Esophagus muscularis mucosa (tissue), 4 donors: Measurements from ENCODE around the gene DBNDD2. TPM values are rescaled to one million over a fixed set of nuclear protein-coding genes. Genes with fewer than 3 reads are reported as not detected.

Experiments
- DNase-seq: peaks from one replicate; pipeline ENCODE4 v3.0.0-alpha.2; 2017; ENCODE audit errors: extremely low spot score
- H3K27ac ChIP-seq, 4 donors: fragments of 200-600 bp; sonication (generic); replicated peaks in 1 of 4; 1 replicate in 3 of 4; 2 replicates in 1 of 4; pipeline ENCODE4 v1.5.1; 2016 to 2019; ENCODE audit warnings: mild to moderate bottlenecking in 1 of 4
- H3K27me3 ChIP-seq, 4 donors: fragments of 200-600 bp; sonication (generic); one replicate each; pipeline versions ENCODE4 v1.5.1 to v1.6.0; 2016 to 2019
- H3K36me3 ChIP-seq, 4 donors: fragments of 200-600 bp; sonication (generic); one replicate each; pipeline ENCODE4 v1.5.1; 2016 to 2019
- H3K4me1 ChIP-seq, 4 donors: fragments of 200-600 bp; sonication (generic); one replicate each; pipeline ENCODE4 v1.5.1; 2016 to 2019
- H3K4me3 ChIP-seq, 4 donors: fragments of 200-600 bp; sonication (generic); 1 replicate in 2 of 4; 2 replicates in 2 of 4; pipeline ENCODE4 v1.5.1; 2016 to 2019; ENCODE audit warnings: mild to moderate bottlenecking in 4 of 4, moderate library complexity in 1 of 4
- H3K9me3 ChIP-seq, 4 donors: fragments of 200-600 bp; sonication (generic); 1 replicate in 3 of 4; 2 replicates in 1 of 4; pipeline ENCODE4 v1.5.1; 2016 to 2019
- EP300 ChIP-seq: sonication (generic); formaldehyde crosslinking; IDR thresholded peaks from one replicate; pipeline ENCODE4 v1.6.1; 2017; ENCODE audit warnings: antibody characterized with exemption
- POLR2A ChIP-seq: fragments of 450-650 bp; IDR thresholded peaks from one replicate; pipeline ENCODE4 v1.6.1; 2017; ENCODE audit warnings: antibody characterized with exemption, moderate library complexity, mild to moderate bottlenecking, low read depth
- POLR2AphosphoS5 ChIP-seq, 2 donors: sonication (generic); formaldehyde crosslinking; IDR thresholded peaks; one replicate each; pipeline ENCODE4 v1.6.1; 2017; ENCODE audit warnings: antibody characterized with exemption in 2 of 2
- WGBS: methylation state at CpG from one replicate; pipeline ENCODE4 v1.1.5; 2018; 5-methylcytosine and 5-hydroxymethylcytosine counted together
- intact Hi-C: fragments of 100-400 bp; cut with DNase I; formaldehyde crosslinking; loops from one replicate; pipeline ENCODE4 v1.15.1; 2023
- total RNA-seq, 4 donors: library from RNA; depleted of rRNA; stranded (reverse); fragments of >200 nt; gene quantifications; one replicate each; pipeline versions ENCODE4 v1.1.0 to v1.2.1, GENCODE V29; 2016
- TF ChIP-seq, protein P1 (sequence below), 3 experiments: fragments of 200-600 bp in 2 of 3; fragments of 450-650 bp in 1 of 3; sonication (generic) in 2 of 3; IDR thresholded peaks; one replicate each; pipeline ENCODE4 v1.5.1; 2017 to 2019; ENCODE audit warnings: antibody characterized with exemption in 3 of 3, mild to moderate bottlenecking in 2 of 3, moderate library complexity in 1 of 3

The DBNDD2 gene
- total RNA-seq, 4 donors from 2014 or later = 63.0 to 130 (median 109) TPM

DNA sequence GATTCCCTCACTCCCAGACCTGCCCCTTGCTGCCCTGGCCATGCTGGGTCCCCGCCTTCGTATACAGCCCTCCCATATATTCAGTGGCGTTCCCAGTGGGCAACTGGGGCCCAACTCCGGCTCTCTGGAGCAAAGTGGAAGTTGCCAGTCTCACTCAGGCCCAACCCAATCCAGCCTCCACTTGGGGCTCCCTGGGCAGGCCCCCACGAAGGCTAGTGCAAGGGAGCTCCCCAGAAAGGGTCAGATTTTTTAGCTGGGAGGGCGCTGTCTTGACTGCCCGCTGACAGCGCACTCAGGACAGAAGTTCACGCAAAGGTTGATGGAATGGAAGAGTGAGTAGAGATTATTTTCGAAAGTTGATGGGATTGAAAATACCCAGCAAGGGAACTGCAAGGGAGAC lies 35.8 kb upstream of the DBNDD2 start:
- TF ChIP-seq, protein P1, sequence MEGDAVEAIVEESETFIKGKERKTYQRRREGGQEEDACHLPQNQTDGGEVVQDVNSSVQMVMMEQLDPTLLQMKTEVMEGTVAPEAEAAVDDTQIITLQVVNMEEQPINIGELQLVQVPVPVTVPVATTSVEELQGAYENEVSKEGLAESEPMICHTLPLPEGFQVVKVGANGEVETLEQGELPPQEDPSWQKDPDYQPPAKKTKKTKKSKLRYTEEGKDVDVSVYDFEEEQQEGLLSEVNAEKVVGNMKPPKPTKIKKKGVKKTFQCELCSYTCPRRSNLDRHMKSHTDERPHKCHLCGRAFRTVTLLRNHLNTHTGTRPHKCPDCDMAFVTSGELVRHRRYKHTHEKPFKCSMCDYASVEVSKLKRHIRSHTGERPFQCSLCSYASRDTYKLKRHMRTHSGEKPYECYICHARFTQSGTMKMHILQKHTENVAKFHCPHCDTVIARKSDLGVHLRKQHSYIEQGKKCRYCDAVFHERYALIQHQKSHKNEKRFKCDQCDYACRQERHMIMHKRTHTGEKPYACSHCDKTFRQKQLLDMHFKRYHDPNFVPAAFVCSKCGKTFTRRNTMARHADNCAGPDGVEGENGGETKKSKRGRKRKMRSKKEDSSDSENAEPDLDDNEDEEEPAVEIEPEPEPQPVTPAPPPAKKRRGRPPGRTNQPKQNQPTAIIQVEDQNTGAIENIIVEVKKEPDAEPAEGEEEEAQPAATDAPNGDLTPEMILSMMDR (IDR thresholded peaks at IDR 0.05) = no peak
- TF ChIP-seq POLR2AphosphoS5 (IDR thresholded peaks at IDR 0.05) = no peak
- TF ChIP-seq EP300 = no peak
- TF ChIP-seq POLR2A = no peak
- Histone ChIP-seq H3K4me1 (peaks cover 17 to 27% (median 23%) of the 10 kb centered on the region in 4 donors), H3K27ac (peak overlapping the region; percentile 80 to 87 (median 82)), H3K27me3 (no peaks in the 10 kb centered on the region), H3K4me3 (peak overlapping the region in 3 of 4 donors; percentile 52 to 65 (median 64)), H3K9me3 (no peaks in the 10 kb centered on the region), H3K36me3 (peaks cover 9 to 27% (median 21%) of the 10 kb centered on the region in 4 donors)
- 92% methylated on average over 9 of the region's 10 CpGs for WGBS
- intact Hi-C loops = loop anchor here (5.0 kb wide), 2 partner anchors 35 to 400 kb away; partner anchors contain the start of gene DBNDD2
- peak; percentile 78 for DNase-seq

DNA sequence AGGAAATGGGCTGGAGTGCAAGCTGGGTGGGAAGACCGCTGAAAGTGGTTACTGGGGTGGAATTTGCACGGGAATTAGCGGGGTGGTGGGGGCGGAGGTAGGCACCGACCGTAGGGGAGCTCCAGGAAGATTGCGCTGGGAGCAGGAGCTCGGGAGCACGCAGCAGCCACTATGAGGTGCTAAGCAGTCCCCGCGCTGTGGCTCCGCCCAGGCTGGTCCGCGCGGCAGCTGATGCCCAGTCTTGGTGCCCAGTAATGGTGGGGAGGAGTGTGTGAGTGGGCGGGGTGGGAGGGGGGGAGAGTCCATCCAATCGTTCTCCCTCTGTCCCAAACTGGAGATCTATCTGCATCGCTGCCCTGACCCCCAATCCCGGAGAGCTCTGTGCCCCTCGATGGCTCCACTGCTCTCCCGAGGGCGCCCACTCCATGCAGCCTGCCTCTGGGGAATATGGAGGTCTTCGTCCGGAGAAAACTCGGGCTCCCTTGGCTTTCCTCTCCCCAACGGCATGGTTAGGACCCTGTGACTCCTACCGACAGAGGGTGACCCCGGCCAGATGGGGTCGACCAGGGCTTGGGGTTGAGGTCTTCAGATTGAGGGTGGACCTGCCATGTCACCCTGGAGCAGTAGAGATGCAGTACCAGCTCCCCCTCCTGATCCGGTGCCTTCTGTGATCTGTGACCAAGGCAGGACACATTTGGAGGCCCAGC lies 35.3 kb upstream of the DBNDD2 start:
- peak overlapping the region; percentile 52 to 65 (median 62) for H3K4me3 ChIP-seq
- intact Hi-C loops = loop anchor here (5.0 kb wide), 2 partner anchors 35 to 400 kb away; partner anchors contain the start of gene DBNDD2
- DNase-seq = peak; percentile 89
- 37% methylated on average over 20 of the region's 30 CpGs for WGBS
- TF ChIP-seq, protein P1 (IDR thresholded peaks at IDR 0.05) = peak in 1 of 3 experiments; percentile 4
- TF ChIP-seq POLR2AphosphoS5 (IDR thresholded peaks at IDR 0.05) = no peak
- no peaks in the 10 kb centered on the region for H3K27me3 ChIP-seq
- H3K27ac ChIP-seq = peak overlapping the region; percentile 80 to 87 (median 82)
- peaks cover 17 to 27% (median 23%) of the 10 kb centered on the region in 4 donors for H3K4me1 ChIP-seq
- H3K9me3 ChIP-seq = no peaks in the 10 kb centered on the region
- H3K36me3 ChIP-seq = peaks cover 3 to 23% (median 16%) of the 10 kb centered on the region in 4 donors

DNA sequence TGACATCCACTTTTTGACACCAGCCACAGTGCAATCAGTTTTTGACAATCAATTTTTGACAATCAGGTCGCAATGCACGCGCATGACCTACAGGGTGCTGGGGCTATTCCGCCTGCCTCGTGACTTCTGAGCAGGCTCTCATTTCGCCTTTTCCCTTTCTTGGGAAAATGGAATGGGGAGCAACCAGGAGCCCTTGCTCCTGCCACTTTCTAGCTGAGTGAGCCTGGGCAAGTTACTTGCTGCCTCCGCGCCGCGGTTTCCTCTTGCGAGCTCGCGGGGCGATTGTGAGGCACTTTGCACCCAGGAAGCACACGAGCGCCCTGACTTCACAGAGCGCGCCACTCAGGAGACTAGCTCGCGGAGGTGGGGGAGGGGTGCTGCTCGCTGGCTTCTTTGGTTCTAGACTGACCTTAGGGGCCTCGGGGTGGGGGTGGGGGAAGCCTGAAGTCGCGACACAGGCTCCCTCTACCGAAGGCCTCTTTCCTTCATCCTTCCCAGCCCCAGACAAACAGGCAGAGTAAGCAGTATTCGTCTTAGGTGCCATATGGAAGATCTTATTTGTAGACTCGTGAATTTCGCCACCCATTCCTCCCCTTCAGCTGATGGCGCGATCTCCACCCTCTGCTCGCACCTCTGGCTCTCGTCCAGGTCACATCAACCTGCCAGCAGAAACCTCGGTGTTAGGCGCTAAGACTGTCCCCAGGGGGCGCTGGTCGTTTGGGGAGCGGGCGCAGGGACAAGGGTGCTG lies 34.6 kb upstream of the DBNDD2 start:
- WGBS = 10% methylated on average over 26 of the region's 38 CpGs
- peak; percentile 97 for DNase-seq
- no peaks in the 10 kb centered on the region for H3K9me3 ChIP-seq
- H3K4me1 ChIP-seq = peaks cover 17 to 25% (median 23%) of the 10 kb centered on the region in 4 donors
- peak overlapping the region; percentile 80 to 87 (median 82) for H3K27ac ChIP-seq
- peaks cover 0 to 15% (median 9%) of the 10 kb centered on the region in 4 donors for H3K36me3 ChIP-seq
- no peak for TF ChIP-seq POLR2A
- TF ChIP-seq, protein P1 (IDR thresholded peaks at IDR 0.05) = peak; percentile 91 to 94 (median 91)
- TF ChIP-seq POLR2AphosphoS5 (IDR thresholded peaks at IDR 0.05) = peak; percentile 66 to 72
- H3K4me3 ChIP-seq = peak overlapping the region; percentile 52 to 65 (median 62)
- H3K27me3 ChIP-seq = no peaks in the 10 kb centered on the region
- intact Hi-C loops = loop anchor here (1.0 to 5.0 kb wide), 4 partner anchors 34 to 399 kb away; partner anchors contain the start of gene DBNDD2

DNA sequence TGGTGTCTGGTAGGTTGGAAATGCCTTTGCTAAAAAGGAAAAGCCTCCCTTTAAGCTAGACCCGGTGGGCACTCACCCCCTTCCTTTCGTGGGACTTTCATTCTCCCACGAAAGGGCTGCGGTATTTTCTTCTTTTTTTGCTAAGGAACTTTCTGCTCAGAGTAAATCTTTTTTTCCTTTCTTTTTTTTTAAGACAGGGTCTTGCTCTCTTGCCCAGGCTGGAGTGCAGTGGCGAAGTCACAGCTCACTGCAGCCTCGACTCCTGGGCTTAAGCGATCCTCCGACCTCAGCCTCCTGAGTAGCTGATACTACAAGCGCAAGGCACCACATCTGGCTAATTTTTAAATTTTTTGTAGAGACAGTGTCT lies 34.0 kb upstream of the DBNDD2 start:
- peaks cover 0 to 12% (median 7%) of the 10 kb centered on the region in 4 donors for H3K36me3 ChIP-seq
- intact Hi-C loops = loop anchor here (1.0 to 5.0 kb wide), 4 partner anchors 33 to 398 kb away; partner anchors contain the start of gene DBNDD2
- TF ChIP-seq, protein P1 (IDR thresholded peaks at IDR 0.05) = no peak
- no peak for TF ChIP-seq POLR2AphosphoS5 (IDR thresholded peaks at IDR 0.05)
- TF ChIP-seq POLR2A = no peak
- TF ChIP-seq EP300 = no peak
- H3K4me1 ChIP-seq = peaks cover 17 to 24% (median 22%) of the 10 kb centered on the region in 4 donors
- H3K4me3 ChIP-seq = peak overlapping the region; percentile 52 to 65 (median 62)
- H3K9me3 ChIP-seq = no peaks in the 10 kb centered on the region
- 52% methylated on average over 9 of the region's 9 CpGs for WGBS
- peak overlapping the region; percentile 80 to 87 (median 82) for H3K27ac ChIP-seq
- no peaks in the 10 kb centered on the region for H3K27me3 ChIP-seq
- DNase-seq = peak; percentile 37
